WTC11 (cell line): Measurements from ENCODE around the gene CMTR1.

Source experiments
- ATF2 ChIP-seq: sonication (generic); formaldehyde crosslinking; IDR thresholded peaks from 2 replicates; pipeline ENCODE4 v1.8.1; 2022; ENCODE audit warnings: low read depth, missing genetic modification reagents, borderline replicate concordance
- CTCF ChIP-seq: fragments of 200-600 bp; IDR thresholded peaks from 2 replicates; pipeline ENCODE4 v1.8.0; 2022; ENCODE audit warnings: antibody characterized with exemption
- ZNF232 ChIP-seq: sonication (generic); formaldehyde crosslinking; IDR thresholded peaks from 2 replicates; pipeline ENCODE4 v1.8.0; 2022; ENCODE audit warnings: mild to moderate bottlenecking, missing genetic modification reagents
- TF ChIP-seq, protein P1 (sequence below): sonication (generic); formaldehyde crosslinking; conservative IDR thresholded peaks from 2 replicates; pipeline ENCODE4 v1.8.1; 2022; ENCODE audit warnings: mild to moderate bottlenecking, missing genetic modification reagents

GRCh38 chr6:37418722-37419121, 14.3 kb upstream of the CMTR1 start:
- TF ChIP-seq ATF2 (CRISPR knock-in tag) (no peak), ZNF232 (CRISPR knock-in tag) (no peak), CTCF (no peak)
- TF ChIP-seq, protein P1, sequence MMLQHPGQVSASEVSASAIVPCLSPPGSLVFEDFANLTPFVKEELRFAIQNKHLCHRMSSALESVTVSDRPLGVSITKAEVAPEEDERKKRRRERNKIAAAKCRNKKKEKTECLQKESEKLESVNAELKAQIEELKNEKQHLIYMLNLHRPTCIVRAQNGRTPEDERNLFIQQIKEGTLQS (CRISPR knock-in tag), result no peak
